NT2/D1 (cell line): ENCODE results near the gene MED9.
A peak's percentile ranks its signal among the peaks of the same experiment; 100 is the strongest.

Experiments used
- DNase-seq: peaks from one replicate; pipeline ENCODE4 v3.0.0-alpha.2; 2011; ENCODE audit warnings: low read depth, low spot score
- H3K27me3 ChIP-seq: 2 replicates; pipeline ENCODE4 v1.6.0; 2011; ENCODE audit warnings: mild to moderate bottlenecking; ENCODE audit not compliant: insufficient read length, insufficient read depth
- H3K36me3 ChIP-seq: 2 replicates; pipeline ENCODE4 v1.6.1; 2011; ENCODE audit warnings: mild to moderate bottlenecking, low read length, mixed read lengths; ENCODE audit not compliant: insufficient read depth, insufficient read length
- H3K4me1 ChIP-seq: 2 replicates; pipeline ENCODE4 v1.5.1; 2011; ENCODE audit not compliant: insufficient read depth, insufficient read length
- H3K4me3 ChIP-seq: 2 replicates; pipeline ENCODE4 v1.5.1; 2011; ENCODE audit warnings: low read depth; ENCODE audit not compliant: insufficient read length
- H3K9ac ChIP-seq: 2 replicates; pipeline ENCODE4 v1.6.0; 2011; ENCODE audit warnings: low read depth; ENCODE audit not compliant: insufficient read length
- H3K9me3 ChIP-seq: 2 replicates; pipeline ENCODE4 v1.5.1; 2011; ENCODE audit warnings: mild to moderate bottlenecking, low read length; ENCODE audit not compliant: insufficient read depth
- SUZ12 ChIP-seq: IDR thresholded peaks from 2 replicates; pipeline ENCODE4 v1.6.1; 2011; ENCODE audit not compliant: insufficient read length, insufficient read depth; ENCODE audit errors: extremely low read depth
- YY1 ChIP-seq: IDR thresholded peaks from 2 replicates; pipeline ENCODE4 v1.6.1; 2011; ENCODE audit not compliant: insufficient read length, insufficient read depth
- ZNF274 ChIP-seq: IDR thresholded peaks from 2 replicates; pipeline ENCODE4 v1.6.1; 2011; ENCODE audit warnings: mild to moderate bottlenecking, low read depth, low read length

The MED9 gene

DNA sequence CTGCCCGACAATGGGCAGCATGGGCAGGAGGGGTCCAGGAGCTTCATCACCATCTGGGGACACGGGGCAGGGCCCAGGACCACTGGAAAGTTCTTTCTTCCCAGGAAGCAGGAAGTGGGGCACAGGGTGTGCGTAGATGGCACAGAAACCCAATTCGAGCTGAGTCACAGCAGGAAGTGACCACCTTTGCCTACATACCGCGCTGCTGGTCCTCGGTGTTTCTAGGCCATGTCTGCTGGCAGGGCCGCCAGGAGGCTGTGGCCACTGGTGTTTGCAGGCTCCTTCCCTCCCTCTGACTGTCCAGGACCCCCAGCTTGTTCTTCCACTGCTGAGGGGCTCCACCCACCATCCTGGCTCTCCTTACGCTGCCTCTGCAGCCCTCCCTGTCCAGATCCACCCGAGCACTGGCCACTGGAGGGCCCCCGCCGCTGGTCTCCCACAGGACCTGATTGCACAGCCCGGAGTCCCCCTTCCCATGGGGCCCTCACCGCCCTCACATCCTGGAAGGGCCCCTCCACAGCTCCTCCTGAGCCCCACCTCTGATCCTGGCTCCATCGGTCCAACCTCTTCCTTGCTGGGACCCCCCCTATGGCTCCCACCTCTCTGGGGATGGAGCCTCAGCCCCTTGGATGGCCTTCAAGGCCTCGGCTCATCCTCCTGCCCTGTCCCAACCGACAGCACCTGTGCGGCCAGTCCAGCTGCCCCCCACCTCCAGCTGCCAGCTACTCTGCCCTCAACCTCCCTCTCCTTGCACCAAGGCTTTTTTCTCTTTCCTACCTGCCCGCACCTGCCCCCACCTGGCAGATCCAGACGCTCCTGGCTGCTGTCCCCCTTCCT is 33.9 kb downstream of the MED9 start:
- no peak for TF ChIP-seq SUZ12
- TF ChIP-seq YY1: no peak
- no peak for DNase-seq
- no peak overlapping the region for H3K9ac ChIP-seq

DNA sequence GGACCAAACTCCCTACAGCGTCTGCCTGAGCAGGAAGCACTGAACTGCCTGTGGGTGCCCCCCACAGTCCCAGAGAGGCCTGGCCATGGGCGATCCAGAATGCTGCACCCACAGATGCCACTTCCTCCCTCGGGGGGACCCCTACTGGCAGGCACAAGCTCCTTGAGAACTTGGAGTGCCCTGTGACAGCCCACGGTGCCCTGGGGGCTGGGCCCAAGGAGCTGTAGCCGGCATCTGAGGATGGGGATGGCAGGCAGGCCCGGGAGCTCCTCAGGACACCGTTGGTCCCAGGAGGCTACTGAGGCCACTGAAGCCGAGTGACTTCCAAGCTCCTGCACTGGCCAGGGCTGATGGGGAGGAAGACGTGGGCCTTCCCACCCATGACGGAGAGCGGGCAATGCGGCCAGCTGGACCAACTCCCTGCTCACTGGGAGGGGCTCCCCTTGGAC is 34.5 kb downstream of the MED9 start:
- no peak for DNase-seq
- no peaks in the 10 kb centered on the region for H3K9me3 ChIP-seq
- no peaks in the 10 kb centered on the region for H3K36me3 ChIP-seq

More for the DNA sequence above, 33.9 kb downstream of the MED9 start:
- Histone ChIP-seq H3K9me3 (no peaks in the 10 kb centered on the region), H3K4me3 (no peak overlapping the region), H3K36me3 (no peaks in the 10 kb centered on the region), H3K4me1 (peaks cover 19% of the 10 kb centered on the region), H3K27me3 (no peaks in the 10 kb centered on the region)

DNA sequence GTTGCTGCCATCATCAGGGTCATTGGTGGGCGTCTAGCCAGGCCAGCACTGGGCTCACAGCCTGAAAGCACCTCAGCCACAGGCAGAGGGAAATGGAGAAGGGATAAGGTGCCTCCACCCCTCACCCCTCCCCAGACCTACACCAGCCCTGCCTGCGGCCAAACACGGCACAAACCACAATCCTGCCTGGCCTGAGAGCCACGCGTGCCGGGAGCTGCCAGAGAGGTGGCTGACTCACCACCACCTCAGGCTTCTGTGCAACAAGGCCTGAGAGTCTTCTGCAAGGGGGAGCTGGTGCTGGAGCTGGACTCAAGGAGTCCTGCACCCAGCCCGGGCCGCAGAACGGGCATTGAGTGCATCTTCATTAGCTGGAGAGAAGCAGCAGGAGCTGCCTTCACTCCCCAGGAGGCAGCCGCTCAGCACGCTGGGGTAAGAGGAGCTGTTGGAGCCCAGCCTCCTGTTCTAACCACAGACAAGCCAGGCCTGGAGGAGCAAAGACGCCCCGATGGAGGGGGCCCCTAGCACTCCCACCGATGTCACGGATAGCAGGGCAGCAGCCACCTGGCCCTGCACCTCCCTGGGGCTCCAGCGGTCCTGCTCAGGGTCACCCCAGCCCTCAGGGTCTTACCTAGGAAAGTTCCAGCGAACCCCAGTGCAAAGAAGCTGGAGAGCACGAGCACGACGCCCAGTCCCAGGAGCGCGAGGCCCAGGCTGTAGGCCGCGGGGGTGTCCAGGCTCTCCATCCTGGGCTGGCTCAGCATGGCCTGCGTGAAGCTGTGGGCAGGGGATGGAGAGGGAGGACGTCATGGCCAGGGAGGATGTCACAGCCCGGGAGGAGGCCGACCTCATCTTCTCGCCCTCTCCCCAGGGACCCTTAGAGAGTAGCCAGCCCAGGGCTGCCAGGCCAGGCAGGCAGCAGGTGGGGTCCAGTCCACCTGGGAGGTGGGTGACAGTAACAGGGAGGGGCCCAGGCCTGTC is 35.4 kb downstream of the MED9 start:
- H3K27me3 ChIP-seq: no peaks in the 10 kb centered on the region
- peaks cover 30% of the 10 kb centered on the region for H3K4me1 ChIP-seq
- peak overlapping the region; percentile 23 for H3K9ac ChIP-seq
- no peak for TF ChIP-seq ZNF274
- no peak for TF ChIP-seq SUZ12
- TF ChIP-seq YY1: no peak
- no peaks in the 10 kb centered on the region for H3K9me3 ChIP-seq
- no peak overlapping the region for H3K4me3 ChIP-seq
- H3K36me3 ChIP-seq: no peaks in the 10 kb centered on the region
- DNase-seq: no peak

More for the DNA sequence above, 34.5 kb downstream of the MED9 start:
- Histone ChIP-seq H3K27me3 (no peaks in the 10 kb centered on the region), H3K9ac (no peak overlapping the region), H3K4me1 (peaks cover 23% of the 10 kb centered on the region), H3K4me3 (no peak overlapping the region)
- no peak for TF ChIP-seq YY1
- no peak for TF ChIP-seq ZNF274
- no peak for TF ChIP-seq SUZ12

DNA sequence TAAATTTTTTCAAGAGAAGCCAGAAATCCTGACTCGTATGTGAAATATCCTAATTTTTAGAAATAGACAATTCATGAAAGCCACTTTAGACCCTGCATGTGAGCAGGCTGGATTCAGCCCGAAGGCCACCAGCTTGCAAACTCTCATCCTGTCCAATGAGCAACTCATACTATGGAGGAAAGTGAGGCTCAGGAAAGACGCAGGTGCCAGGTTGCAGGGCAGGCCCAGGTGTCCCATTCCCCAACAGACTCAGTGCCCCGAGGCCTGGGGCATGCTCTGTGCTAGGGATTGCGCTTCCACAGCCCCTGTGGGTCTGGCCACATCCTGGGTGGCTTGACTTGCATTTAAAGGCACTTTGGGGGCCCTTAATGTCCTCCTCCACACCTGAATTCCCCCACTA is 36.1 kb downstream of the MED9 start:
- Histone ChIP-seq H3K27me3 (no peaks in the 10 kb centered on the region), H3K9ac (no peak overlapping the region), H3K4me1 (peaks cover 32% of the 10 kb centered on the region), H3K36me3 (no peaks in the 10 kb centered on the region), H3K4me3 (no peak overlapping the region), H3K9me3 (no peaks in the 10 kb centered on the region)
- TF ChIP-seq SUZ12: no peak
- TF ChIP-seq YY1: no peak
- no peak for TF ChIP-seq ZNF274
- DNase-seq: no peak

DNA sequence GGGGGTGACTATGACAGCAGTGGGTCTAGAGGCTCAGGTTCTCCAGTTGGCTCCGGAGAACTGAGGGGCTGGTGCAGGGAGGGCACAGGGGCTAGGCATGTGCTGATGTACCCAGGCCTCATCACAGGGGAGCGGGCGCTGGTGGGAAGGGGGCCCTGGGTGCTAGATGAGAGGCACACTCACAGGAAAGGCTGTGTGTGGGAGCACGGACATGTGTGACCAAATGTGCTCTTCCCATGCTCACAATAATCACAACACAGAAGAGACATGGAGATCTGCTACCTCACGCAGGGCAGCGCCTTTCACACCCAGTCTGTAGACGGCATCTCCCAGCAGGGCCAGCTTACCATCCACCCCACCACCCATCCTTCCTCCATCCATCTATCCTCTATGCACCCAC is 36.8 kb downstream of the MED9 start:
- Histone ChIP-seq H3K4me3 (no peak overlapping the region), H3K9ac (peak overlapping the region; percentile 8), H3K27me3 (no peaks in the 10 kb centered on the region), H3K36me3 (no peaks in the 10 kb centered on the region), H3K4me1 (peaks cover 35% of the 10 kb centered on the region), H3K9me3 (no peaks in the 10 kb centered on the region)
- no peak for DNase-seq
- TF ChIP-seq YY1: no peak
- no peak for TF ChIP-seq SUZ12
- TF ChIP-seq ZNF274: no peak

DNA sequence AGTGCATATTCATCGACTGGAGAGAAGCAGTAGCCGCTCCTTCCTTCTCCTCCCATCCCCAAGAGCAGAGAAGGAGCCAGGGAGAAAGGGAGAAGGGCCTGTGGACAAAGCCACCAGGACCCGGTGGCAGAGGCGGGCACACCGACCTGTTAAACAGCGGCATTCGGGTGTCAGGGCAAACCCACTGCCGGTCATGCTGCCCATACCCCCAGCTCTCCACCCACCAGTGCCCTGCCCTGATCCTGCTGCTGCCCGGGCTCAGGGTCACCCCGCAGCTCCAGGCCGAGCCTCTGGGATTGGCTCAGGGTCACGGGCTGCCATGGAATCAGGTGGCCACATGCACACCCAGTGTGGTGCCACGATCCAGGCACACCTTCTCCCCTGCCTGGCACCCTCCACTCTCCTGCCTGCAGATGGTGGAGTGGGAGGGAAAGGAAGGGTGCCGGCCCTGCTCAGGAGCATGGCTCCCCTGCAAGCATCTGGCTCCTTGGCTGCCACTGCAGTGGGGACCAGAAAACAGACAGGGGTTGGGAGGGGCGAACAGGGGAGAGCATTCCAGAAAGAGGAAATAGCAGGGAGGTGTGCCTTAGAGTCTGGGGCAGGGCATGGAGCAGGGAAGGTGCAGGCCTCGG is 37.7 kb downstream of the MED9 start:
- Histone ChIP-seq H3K36me3 (no peaks in the 10 kb centered on the region), H3K27me3 (no peaks in the 10 kb centered on the region), H3K9ac (no peak overlapping the region), H3K9me3 (no peaks in the 10 kb centered on the region), H3K4me3 (no peak overlapping the region), H3K4me1 (peaks cover 35% of the 10 kb centered on the region)
- DNase-seq: no peak
- no peak for TF ChIP-seq SUZ12
- TF ChIP-seq ZNF274: no peak
- no peak for TF ChIP-seq YY1
